Trophoblast cell (in vitro differentiated cells and primary cell): ENCODE measurements around the gene JAK3.
"Not testable (repeated sequence)": the region's sequence is repeated elsewhere in the genome, so short reads cannot be mapped to it uniquely, and the experiment has no call there.

Source experiments
- DNase-seq, 2 donors: peaks; one replicate each; pipeline ENCODE4 v3.0.0-alpha.2; 2016
- H2AFZ ChIP-seq: 2 replicates; pipeline ENCODE4 v1.6.1; 2013; ENCODE audit warnings: low read length, moderate library complexity, mild to moderate bottlenecking; ENCODE audit not compliant: insufficient read depth, poor library complexity
- H2AK5ac ChIP-seq: 2 replicates; pipeline ENCODE4 v1.6.1; 2013; ENCODE audit warnings: mild to moderate bottlenecking, low read length
- H2BK120ac ChIP-seq: 2 replicates; pipeline ENCODE4 v1.6.1; 2013; ENCODE audit warnings: low read length, mild to moderate bottlenecking, moderate library complexity; ENCODE audit not compliant: insufficient read depth, poor library complexity
- H2BK12ac ChIP-seq: 2 replicates; pipeline ENCODE4 v1.6.1; 2013; ENCODE audit warnings: mild to moderate bottlenecking, low read length, moderate library complexity
- H2BK5ac ChIP-seq: 2 replicates; pipeline ENCODE4 v1.6.1; 2013; ENCODE audit warnings: low read length, low read depth, moderate library complexity, mild to moderate bottlenecking; ENCODE audit not compliant: poor library complexity
- H3K14ac ChIP-seq: 2 replicates; pipeline ENCODE4 v1.6.1; 2013; ENCODE audit warnings: mild to moderate bottlenecking, low read length
- H3K18ac ChIP-seq: 2 replicates; pipeline ENCODE4 v1.6.1; 2013; ENCODE audit warnings: mild to moderate bottlenecking, low read length
- H3K23ac ChIP-seq: 2 replicates; pipeline ENCODE4 v1.6.1; 2013; ENCODE audit warnings: low read length
- H3K27ac ChIP-seq: 2 replicates; pipeline ENCODE4 v1.5.1; 2013; ENCODE audit warnings: low read depth, mild to moderate bottlenecking, inconsistent platforms, low read length, moderate library complexity
- H3K27me3 ChIP-seq: 2 replicates; pipeline ENCODE4 v1.6.1; 2013; ENCODE audit warnings: inconsistent platforms, mild to moderate bottlenecking, low read length, moderate library complexity; ENCODE audit not compliant: insufficient read depth
- H3K36me3 ChIP-seq, 2 experiments: 1 replicate in 1 of 2; 2 replicates in 1 of 2; pipeline ENCODE4 v1.6.1; 2013; ENCODE audit warnings: low read length in 2 of 2, mild to moderate bottlenecking in 2 of 2, moderate library complexity in 1 of 2; ENCODE audit not compliant: insufficient read depth in 2 of 2, control insufficient read depth in 1 of 2
- H3K4ac ChIP-seq: 2 replicates; pipeline ENCODE4 v1.6.1; 2013; ENCODE audit warnings: low read depth, mild to moderate bottlenecking, low read length, moderate library complexity
- H3K4me1 ChIP-seq, 2 experiments: 1 replicate in 1 of 2; 2 replicates in 1 of 2; pipeline ENCODE4 v1.6.1; 2013; ENCODE audit warnings: low read length in 2 of 2, mild to moderate bottlenecking in 2 of 2, moderate library complexity in 1 of 2; ENCODE audit not compliant: insufficient read depth in 2 of 2, control insufficient read depth in 1 of 2
- H3K4me2 ChIP-seq: 2 replicates; pipeline ENCODE4 v1.6.1; 2013; ENCODE audit warnings: inconsistent platforms, mild to moderate bottlenecking, low read length, moderate library complexity
- H3K4me3 ChIP-seq: 2 replicates; pipeline ENCODE4 v1.5.1; 2013; ENCODE audit warnings: mild to moderate bottlenecking, low read depth, low read length, inconsistent platforms
- H3K79me1 ChIP-seq: one replicate; pipeline ENCODE4 v1.6.1; 2013; ENCODE audit warnings: low read length
- H3K79me2 ChIP-seq: 2 replicates; pipeline ENCODE4 v1.6.1; 2013; ENCODE audit warnings: low read length, mild to moderate bottlenecking; ENCODE audit not compliant: control insufficient read depth, insufficient read depth, poor library complexity
- H3K9ac ChIP-seq: 2 replicates; pipeline ENCODE4 v1.6.1; 2013; ENCODE audit warnings: mild to moderate bottlenecking, low read length
- H3K9me3 ChIP-seq: 2 replicates; pipeline ENCODE4 v1.6.1; 2013; ENCODE audit warnings: low read depth, mild to moderate bottlenecking, control low read depth, inconsistent platforms, low read length; ENCODE audit not compliant: insufficient read depth
- H4K12ac ChIP-seq: 2 replicates; pipeline ENCODE4 v1.6.1; 2013; ENCODE audit warnings: low read depth, mild to moderate bottlenecking, low read length, moderate library complexity
- H4K8ac ChIP-seq: 2 replicates; pipeline ENCODE4 v1.6.1; 2013; ENCODE audit warnings: low read depth, mild to moderate bottlenecking, low read length, moderate library complexity
- H4K91ac ChIP-seq: one replicate; pipeline ENCODE4 v1.6.1; 2013; ENCODE audit warnings: low read depth, mild to moderate bottlenecking, low read length, moderate library complexity
- WGBS: extraction: QIAGEN DNeasy Blood & Tissue Kit; methylation state at CpG from one replicate; pipeline ENCODE4 v1.1.7; 2013; ENCODE audit warnings: missing lambda C conversion rate; ENCODE audit not compliant: insufficient read length, insufficient coverage; ENCODE audit errors: extremely low coverage; 5-methylcytosine and 5-hydroxymethylcytosine counted together

The JAK3 gene

GRCh38 chr19:17780781-17781180 lies 67.0 kb downstream of the JAK3 start:
- no peak overlapping the region for H4K91ac ChIP-seq
- DNase-seq, result no peak
- no peak overlapping the region for H2AFZ ChIP-seq
- H2BK5ac ChIP-seq, result no peak overlapping the region
- H4K8ac ChIP-seq, result no peak overlapping the region
- H3K9me3 ChIP-seq, result peaks cover 3% of the 10 kb centered on the region
- no peak overlapping the region for H3K4me3 ChIP-seq
- no peak overlapping the region for H2BK120ac ChIP-seq
- no peak overlapping the region for H3K9ac ChIP-seq
- peaks cover 0 to 2% of the 10 kb centered on the region in 2 experiments for H3K4me1 ChIP-seq
- H4K12ac ChIP-seq, result no peak overlapping the region
- no peak overlapping the region for H3K4me2 ChIP-seq
- no peaks in the 10 kb centered on the region for H3K27me3 ChIP-seq
- no peaks in the 10 kb centered on the region for H3K79me2 ChIP-seq
- no peak overlapping the region for H2AK5ac ChIP-seq
- no peak overlapping the region for H3K18ac ChIP-seq
- no peak overlapping the region for H3K27ac ChIP-seq
- H3K14ac ChIP-seq, result no peak overlapping the region
- WGBS, result no CpG with 5 or more reads among the region's 2 CpGs
- H3K79me1 ChIP-seq, result no peaks in the 10 kb centered on the region
- H3K36me3 ChIP-seq, result no peaks in the 10 kb centered on the region
- no peak overlapping the region for H2BK12ac ChIP-seq
- H3K4ac ChIP-seq, result no peak overlapping the region
- H3K23ac ChIP-seq, result no peak overlapping the region

- Histone ChIP-seq H3K79me2 (no peaks in the 10 kb centered on the region), H2BK5ac (no peak overlapping the region), H3K14ac (no peak overlapping the region), H3K27me3 (no peaks in the 10 kb centered on the region), H3K4me3 (no peak overlapping the region), H4K91ac (no peak overlapping the region), H3K27ac (no peak overlapping the region), H3K36me3 (no peaks in the 10 kb centered on the region), H3K9ac (no peak overlapping the region), H2AFZ (no peak overlapping the region), H2AK5ac (no peak overlapping the region), H3K4ac (no peak overlapping the region), H3K4me2 (peak overlapping the region; percentile 53), H3K23ac (no peak overlapping the region), H2BK12ac (no peak overlapping the region), H2BK120ac (no peak overlapping the region), H3K9me3 (peaks cover 3% of the 10 kb centered on the region), H3K79me1 (no peaks in the 10 kb centered on the region), H3K18ac (no peak overlapping the region), H4K8ac (no peak overlapping the region), H4K12ac (no peak overlapping the region), H3K4me1 (peaks cover 0 to 2% of the 10 kb centered on the region in 2 experiments)
- DNase-seq, result no peak
- WGBS, result no CpG with 5 or more reads among the region's 25 CpGs
Observed at GRCh38 chr19:17778968-17779929, 68.5 kb downstream of the JAK3 start.

- Histone ChIP-seq H3K36me3 (no peaks in the 10 kb centered on the region), H2BK12ac (no peak overlapping the region), H3K27me3 (no peaks in the 10 kb centered on the region), H3K79me2 (no peaks in the 10 kb centered on the region), H3K18ac (no peak overlapping the region), H3K4me1 (peaks cover 0 to 2% of the 10 kb centered on the region in 2 experiments), H3K4ac (no peak overlapping the region), H3K14ac (no peak overlapping the region), H2AK5ac (no peak overlapping the region), H2BK5ac (no peak overlapping the region), H2BK120ac (no peak overlapping the region), H4K12ac (no peak overlapping the region), H4K91ac (no peak overlapping the region), H3K27ac (no peak overlapping the region), H2AFZ (no peak overlapping the region), H3K4me3 (no peak overlapping the region), H4K8ac (no peak overlapping the region), H3K79me1 (no peaks in the 10 kb centered on the region), H3K23ac (no peak overlapping the region), H3K9me3 (peaks cover 3% of the 10 kb centered on the region), H3K9ac (no peak overlapping the region), H3K4me2 (peak overlapping the region; percentile 53)
- peak in 1 of 2 donors; percentile 55 for DNase-seq
- WGBS, result no CpG with 5 or more reads among the region's 37 CpGs
Observed at GRCh38 chr19:17778251-17778967, 69.4 kb downstream of the JAK3 start.

- not testable (repeated sequence) for H3K36me3 ChIP-seq, H3K4me2 ChIP-seq, H4K91ac ChIP-seq, H2AFZ ChIP-seq, H3K4me3 ChIP-seq, H3K14ac ChIP-seq, H3K23ac ChIP-seq, H3K4me1 ChIP-seq, H2BK12ac ChIP-seq, DNase-seq, H3K4ac ChIP-seq, H3K27me3 ChIP-seq, H2BK120ac ChIP-seq, H3K18ac ChIP-seq, H2BK5ac ChIP-seq, H3K9me3 ChIP-seq, H4K8ac ChIP-seq, H3K9ac ChIP-seq, H4K12ac ChIP-seq, H3K79me1 ChIP-seq, H3K27ac ChIP-seq, H3K79me2 ChIP-seq, H2AK5ac ChIP-seq
- WGBS, result no CpG with 5 or more reads among the region's 10 CpGs
Observed at GRCh38 chr19:17777840-17778239, 69.9 kb downstream of the JAK3 start.
